SHP77 (cell line): ENCODE results near the gene CDKN2D.
"Not testable (repeated sequence)": the region's sequence is repeated elsewhere in the genome, so short reads cannot be mapped to it uniquely, and the experiment has no call there.

Experiments used
- DNase-seq, 2 experiments: peaks; one replicate each; lab custom pipeline; 2025; lab: John Stamatoyannopoulos, UW

Gene CDKN2D

DNA sequence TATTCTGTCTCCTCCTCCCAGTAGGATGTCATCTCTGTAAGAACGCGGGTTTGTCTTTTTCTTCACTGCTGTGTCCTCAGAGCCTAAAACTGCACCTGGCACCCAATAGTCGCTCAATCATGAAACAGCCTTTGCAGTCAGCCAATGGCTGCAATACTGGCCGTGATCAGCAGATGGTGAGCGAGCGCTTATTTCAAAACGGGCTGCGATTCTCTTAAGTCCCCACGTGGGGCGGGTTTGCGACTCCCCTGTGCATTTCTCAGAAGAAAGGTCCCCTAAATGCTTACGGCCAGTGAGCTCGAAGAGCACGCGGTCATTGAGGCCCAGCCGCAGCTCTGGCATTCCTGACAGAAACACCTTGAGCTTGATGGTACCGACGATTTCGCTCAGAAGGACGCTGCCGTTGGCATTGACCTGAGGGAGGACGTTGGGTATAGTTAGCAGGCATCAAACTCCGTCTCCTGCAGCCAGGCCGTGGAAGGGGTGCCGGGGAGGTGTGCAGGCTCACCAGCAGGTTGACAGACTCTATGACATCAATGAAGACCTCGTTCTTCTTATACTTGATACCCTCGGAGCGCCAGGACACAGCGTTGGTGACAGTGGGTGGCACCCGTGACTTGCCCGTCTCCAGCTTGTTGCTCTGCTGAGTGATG is 12.3 kb upstream of the CDKN2D start:
- DNase-seq, result peak; percentile 91 to 93

DNA sequence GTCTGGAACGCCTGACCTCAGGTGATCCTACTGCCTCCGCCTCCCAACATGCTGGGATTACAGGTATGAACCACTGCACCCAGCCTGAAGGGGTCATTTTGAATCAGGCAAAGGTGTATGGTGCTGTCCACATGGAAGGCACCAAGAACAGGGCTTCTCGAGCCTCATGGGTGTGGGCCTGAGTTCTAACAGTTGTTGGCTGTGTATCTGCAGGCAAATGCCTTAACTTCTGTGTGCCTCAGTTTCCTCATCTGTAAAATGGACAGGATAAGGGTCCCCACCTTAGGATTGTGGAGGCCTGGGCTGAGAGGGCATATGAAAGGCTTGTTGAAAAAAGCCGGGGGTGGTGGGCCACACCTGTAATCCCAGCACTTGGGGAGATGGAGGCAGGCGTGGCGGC is 9.2 kb upstream of the CDKN2D start:
- no peak for DNase-seq

DNA sequence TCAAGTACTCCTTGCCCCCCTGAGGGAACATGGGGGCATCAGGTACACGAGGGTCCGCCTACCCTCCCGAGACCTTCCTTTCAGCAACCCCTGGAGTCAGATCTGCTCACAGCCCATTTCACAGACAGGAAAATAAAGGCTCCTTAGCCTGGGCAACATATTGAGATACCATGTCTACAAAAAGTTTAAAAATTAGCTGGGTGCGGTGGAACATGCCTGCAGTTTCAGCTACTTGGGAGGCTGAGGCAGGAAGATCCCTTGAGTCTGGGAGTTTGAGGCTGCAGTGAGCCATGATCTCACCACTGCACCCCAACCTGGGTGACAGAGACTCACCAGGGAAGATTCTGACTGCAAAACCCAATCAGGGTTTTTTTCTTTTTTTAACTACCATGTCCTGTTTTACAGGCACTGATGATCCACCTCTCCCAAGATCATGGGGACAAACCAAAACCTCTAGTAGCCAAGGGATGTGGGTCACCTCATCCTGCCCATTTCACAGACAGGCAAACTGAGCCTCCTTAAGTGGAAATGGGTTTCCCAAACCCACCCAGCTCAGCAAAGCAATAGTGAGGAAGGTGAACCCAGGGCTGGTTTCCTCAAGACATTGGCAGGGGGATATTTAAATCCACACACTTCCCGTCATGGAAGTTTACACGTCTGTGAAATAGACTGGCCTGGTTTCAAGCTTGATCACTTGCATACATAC is 6.4 kb upstream of the CDKN2D start:
- no peak for DNase-seq

DNA sequence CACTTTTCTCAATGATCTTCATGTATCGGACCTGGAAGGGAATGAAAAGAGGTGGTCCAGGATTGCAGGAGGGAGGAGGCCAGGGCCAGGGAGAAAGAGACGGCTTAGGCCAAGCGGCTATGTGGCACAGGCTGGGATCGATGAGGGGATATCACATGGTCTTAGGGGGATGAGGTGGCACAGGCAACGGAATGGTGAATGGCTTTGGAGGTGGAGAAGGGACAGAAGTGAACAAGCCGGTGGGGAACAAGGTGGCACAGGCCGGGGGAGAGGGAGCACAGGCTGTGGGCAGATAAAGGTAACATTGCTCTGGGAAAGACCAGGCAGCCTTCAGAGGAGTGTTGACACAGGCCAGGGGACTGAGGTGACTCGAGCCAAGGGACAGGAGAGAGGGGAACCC is 5.7 kb upstream of the CDKN2D start:
- DNase-seq, result no peak

DNA sequence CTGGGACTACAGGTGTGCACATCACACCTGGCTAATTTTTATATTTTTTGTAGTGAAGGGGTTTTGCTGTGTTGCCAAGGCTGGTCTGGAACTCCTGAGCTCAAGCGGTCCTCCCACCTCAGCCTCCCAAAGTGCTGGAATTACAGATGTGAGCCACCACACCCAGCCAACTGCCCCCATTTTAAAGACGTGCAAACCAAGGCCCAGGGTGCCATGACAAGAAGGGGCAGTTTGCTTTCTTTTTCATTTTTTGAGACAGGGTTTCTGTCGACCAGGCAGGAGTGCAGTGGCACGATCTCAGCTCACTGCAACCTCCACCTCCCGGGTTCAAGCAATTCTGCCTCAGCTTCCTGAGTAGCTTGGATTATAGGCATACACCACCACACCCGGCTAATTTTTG is 5.0 kb upstream of the CDKN2D start:
- not testable (repeated sequence) for DNase-seq

DNA sequence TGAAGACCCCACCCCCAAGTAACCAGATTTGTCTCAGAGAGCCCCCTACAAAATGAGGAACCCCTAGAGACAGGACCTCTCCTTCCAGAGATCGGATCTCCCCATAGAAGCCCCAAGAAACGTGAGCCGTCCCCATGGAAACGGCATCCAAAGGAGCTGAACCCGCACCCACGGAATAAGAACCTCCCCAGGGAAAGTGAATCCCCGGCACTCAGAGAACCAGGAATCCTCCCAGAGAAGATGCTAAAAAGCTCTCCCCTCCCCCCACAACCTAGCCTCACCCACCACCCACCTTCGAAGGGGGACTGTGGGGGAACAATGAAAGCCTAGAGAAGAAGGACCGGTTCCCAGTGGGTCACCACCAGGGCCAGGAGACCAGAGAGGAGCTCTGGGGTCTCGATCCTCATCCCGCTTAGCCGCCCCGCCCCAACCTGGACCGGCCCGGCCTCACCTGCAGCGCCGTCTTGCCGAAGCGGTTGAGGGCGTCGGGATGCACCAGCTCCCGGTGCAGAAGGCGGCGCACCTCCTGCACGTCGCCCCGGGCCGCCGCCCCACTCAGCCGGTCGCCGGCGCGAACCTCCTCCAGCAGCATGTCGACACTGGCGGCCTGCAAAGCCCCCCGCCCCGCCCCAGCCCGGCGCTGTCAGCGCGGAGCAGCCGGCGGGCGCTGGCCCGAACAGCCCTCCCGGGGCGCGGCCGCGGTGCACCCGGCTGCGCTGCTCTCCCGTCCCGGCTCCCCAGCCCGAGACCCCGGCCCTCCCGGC is 535 bp downstream of the CDKN2D start:
- DNase-seq, result peak in 1 of 2 experiments; percentile 67

DNA sequence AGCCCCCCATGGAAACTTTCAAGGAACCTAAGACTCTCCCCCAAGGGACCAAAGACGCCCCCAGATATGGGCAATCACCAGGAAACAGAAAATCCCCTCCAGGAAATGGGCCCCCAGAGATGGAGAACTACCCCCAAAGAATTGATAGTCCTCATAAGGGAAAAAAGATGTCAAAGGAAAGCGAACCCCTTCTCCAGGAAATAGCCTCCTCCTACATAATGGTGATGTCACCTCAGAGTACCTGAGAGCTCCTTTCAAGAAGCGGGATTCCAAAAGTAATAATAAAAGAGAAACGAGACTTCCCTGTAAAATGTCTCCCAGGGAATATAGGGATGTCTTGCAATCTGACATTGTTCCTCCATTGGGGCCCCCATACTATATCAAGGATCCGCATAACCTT is 1.1 kb downstream of the CDKN2D start:
- no peak for DNase-seq

DNA sequence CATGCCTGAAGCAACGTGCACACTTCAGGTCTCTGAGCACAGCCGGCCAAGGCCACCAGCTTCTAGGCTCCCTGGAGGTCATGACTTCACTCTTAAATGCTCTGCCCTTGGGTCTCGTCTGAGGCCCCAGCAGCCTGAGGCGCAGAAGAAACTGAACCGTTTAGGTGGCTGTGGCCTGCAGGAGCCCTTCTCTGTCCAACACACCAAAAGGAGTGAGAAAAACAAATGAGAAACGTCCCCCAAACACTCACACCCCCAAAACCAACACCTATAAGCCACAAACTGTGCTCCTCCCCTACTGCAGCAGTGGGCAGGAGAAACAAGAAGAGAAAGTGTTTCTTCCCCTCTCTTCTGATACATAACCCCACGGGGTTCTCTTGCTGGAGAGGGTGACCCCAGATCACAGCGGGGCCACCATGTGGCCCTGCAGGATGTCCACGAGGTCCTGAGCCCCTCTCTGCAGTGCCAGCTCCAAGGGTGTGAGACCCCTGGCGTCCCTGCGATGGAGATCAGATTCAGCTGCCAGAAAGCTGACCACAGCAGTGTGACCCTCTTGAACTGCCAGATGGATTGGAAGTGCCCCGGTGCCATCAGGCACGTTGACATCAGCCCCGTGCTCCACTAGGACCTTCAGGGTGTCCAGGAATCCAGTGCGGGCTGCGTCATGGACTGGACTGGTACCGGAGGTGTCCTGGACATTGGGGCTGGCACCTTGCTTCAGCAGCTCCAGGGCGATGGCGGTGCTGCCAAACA is 1.9 kb downstream of the CDKN2D start:
- DNase-seq, result no peak

DNA sequence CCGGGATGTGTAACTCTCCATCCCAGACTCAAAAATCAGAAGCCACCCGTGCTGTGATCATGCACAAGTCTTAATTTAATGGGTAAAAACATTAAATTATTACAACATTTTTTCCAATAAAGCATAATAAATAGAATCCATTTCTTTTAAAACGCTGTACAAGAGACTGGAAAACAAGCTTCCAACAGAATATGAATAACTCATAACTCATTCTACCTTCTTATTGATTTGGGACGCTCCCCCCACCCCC is 2.4 kb downstream of the CDKN2D start:
- no peak for DNase-seq

DNA sequence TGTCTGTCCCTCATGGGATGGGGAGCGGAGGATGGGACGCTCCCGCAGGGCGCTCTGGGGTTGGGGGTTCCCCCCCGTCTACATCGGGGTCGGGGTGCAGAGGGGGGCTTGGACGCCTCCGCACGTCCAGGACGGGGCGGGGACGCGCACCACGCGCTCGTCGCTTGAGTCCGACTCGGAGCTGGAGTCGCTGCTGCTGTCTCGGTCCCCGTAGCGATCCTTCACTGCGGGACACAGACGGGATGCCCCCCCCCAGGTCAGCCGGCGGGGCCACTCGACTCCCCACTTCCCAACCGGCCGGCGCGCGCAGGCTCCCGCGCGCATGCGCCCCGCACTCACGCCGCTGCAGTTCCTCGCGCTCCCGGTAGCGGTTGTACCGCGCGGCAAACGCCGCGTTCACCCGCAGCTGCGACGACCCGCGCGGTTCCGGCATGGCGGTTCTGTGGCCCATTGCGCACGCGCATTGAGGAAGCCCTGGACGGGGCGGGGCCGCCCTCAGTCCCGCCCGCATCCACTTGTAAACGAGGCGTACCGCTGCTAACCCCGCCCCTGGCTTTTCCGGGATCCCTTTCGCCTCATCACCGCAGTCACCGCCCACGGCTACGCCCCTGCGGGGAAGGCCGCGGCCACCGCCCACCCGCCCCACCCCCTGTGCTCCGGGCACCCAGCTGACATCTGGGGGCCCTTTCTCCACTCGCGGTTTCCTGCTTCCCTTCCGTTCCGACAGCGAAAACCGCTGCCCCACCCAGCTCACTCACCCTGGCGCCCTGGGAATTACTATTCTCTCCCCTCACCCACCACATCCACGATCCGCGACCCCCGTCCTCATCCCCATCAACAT is 3.0 kb downstream of the CDKN2D start, which contains the start of gene KRI1:
Gene KRI1, minus strand, starts transcription at position 444 of the 841 bp plus-strand sequence. Its CDS starts 11 bp downstream, at position 433.
- peak; percentile 86 to 93 for DNase-seq

DNA sequence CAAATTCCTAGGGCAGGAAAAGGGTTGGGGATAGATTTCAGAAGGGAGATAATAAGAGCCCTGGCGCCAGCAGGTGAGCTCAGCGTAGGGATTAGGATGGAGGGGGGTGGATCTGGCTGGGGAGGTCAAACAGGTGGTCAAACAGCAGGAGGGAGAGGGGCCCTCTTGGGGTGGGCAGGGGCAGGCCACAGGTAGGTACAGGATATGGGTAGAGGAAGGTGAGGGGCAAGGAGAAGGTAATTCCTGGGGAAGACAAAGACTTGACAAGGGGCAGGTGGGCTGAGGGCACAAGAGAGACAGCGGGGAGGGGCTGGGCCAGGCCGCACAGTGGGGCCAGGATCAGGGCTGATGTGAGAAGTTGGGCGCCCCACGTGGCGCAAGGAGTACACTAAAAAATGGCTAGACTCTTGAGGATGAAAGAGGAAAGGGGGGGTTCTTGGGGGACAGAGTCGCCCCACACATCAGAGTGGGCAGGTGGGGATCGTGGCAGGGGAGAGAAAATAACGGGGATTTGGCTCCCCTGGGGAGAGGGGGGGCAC is 3.7 kb downstream of the CDKN2D start:
- DNase-seq, result peak in 1 of 2 experiments; percentile 26

DNA sequence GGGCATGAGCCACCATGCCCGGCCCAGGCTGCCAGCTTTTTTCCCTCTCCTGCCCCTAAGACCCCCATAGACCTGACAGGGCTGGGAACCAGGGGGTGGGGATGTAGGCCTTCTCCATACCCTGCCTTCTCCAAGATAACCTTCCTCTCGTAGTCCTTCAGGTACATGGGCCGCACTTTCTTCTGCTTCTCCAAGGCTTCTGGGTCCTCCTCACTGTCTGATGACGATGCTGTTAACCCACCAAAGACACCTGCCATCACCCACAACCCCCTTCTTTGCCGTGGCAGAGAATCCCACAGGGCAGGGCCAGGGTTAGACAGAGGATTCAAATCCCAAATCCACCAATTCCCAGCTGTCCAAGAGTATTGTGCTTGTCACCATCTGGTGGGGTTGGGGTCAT is 6.2 kb downstream of the CDKN2D start:
- DNase-seq, result no peak

DNA sequence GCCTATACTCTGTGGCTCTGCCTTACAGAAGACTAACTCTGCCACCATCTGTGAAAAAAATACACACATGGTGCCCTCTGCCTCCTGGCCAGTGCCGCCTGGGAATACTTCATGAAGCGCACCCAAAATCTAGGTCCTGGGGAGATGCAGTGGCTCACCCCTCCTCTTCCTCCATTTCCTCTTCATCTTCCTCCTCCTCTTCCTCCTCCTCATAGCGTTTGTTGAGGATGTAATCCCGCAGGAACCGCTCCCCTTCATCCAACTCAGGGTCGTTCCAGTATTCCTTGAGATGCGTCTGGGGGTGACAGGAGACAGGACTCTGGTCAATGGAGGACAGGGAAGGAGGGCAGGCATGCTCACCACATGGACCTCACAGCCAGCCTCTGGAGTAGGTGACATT is 8.6 kb downstream of the CDKN2D start:
- DNase-seq, result no peak

DNA sequence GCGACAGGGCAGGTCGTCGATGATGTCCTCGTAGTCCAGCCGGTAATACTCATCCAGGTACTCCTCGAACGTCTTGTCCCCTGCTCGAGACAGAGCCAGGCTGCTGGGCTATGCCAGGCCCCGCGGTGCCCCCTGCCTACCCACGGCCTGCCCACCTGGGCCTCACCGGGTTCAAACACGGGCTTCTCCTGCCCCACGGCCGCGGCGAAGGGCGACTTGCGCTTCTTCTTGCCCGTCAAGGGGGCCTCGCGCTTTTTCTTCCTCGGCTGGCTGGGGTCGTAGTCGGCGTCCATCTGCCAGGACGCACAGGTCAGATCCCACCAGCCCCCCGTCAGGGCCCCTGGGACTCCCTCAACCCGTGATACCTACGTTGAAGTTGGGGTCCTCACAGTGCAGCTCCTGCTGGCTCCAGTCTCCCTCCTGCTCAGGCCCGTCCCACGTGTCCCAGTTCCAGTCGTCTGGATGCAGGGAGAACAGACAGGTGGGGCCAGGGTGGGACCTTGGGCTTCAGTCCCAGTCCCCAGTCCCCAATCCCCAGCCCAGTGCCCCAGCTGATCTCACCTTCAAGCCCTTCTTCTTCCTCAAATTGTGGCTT is 11.1 kb downstream of the CDKN2D start:
- DNase-seq, result no peak

DNA sequence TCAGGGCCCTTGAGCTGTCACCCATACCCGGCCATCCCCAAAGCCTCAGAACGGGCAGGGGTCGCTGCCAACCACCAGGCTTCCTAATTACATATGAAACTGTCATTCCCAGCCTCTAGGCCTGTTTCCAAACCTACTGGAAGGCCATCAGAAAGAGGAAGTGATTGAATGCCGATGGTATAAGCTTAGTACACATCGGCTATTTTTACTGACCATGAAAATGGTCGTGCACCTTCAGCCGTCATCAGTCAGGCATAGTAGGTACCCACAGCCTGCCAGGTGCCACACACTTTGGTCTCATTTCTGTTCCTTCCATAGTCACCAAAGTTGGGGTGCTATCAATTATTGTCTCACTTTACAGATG is 13.2 kb downstream of the CDKN2D start:
- DNase-seq, result no peak

DNA sequence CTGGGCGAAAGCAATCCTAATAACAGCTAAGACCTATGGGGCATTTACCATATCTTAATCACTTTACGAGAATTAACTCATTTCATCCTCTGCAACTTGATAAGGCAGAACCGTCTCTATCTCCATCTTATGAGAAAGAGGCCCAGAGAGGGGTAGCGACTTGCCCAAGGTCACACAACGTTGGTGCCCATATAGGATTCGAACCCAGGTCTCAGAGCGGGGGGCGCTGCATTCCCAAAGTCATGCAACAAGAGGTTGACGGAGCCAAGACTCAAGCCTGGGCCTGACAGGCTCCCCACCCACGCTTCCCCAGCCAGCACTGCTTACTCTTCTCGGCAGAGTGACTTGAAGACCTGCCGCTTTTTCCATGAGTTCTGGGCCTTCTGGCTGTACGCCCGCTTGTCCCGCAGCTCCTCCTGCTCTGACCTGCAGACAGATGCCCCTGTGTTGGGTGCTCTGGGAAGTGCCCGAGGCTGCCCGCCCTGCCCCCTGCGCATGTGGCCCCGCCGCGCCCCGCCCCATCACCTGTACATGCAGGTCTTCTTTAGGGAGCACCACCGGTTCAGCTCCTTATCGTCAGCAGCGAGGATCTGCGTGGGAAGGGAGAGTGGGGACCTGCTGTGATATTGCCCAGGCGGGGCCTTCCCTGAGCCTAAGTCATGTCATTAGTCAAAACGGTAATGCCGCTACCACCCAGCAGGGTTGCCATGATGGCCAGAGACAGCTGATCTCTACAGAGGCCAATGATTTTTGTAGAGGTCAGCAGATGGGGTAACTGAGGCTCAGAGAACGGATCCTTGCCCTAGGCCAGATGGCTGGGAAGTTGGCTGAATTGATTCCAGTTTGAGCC is 13.8 kb downstream of the CDKN2D start:
- no peak for DNase-seq

DNA sequence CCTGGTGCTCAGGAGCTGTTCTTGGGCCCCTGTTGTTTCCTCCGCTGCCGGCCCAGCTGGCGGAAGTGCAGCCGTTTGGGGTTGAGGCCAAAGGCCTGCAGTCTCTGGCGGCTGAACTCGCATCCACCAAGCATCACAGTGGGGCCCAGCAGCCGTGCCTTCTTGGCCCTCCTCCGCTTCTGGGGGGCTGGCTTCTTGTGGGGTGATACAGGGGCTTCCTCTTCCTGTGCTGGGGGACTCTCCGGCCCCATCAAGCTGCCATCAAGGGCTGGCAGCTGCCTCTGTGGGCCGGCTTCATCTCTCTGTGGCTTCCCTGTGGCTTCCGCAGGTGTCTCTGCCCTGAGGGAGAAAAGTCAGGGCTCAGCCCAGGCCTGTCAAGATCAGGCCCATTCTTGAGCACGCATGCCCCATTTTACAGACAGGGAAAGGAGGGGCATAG is 14.8 kb downstream of the CDKN2D start:
- DNase-seq, result no peak

DNA sequence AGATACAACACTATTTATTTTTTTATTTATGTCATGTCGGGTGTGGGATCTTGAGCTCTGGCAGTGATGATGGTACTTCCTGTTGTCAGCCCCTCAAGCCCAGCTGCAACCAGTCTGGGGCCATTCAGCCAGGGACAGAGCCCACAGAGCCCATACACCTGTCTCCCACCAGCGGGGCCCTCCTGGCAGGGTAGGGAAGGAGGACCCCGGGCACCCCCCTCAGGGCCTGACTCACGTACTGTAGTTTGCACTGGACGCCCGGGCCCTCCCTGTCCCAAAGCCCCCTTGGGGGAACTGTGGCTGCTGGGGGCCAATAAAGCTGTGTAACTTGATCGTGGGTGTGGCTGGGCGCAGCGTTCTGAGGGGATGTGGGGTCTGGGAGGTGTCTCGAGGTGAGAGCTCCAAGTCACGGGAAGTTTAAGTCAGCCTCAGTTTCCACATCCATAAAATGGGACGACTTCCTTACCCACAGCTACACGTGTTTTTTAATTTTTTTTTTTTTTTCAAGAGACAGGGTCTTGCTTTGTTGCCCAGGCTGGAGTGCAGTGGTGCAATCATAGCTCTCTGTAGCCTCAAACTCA is 15.6 kb downstream of the CDKN2D start:
- DNase-seq, result no peak

DNA sequence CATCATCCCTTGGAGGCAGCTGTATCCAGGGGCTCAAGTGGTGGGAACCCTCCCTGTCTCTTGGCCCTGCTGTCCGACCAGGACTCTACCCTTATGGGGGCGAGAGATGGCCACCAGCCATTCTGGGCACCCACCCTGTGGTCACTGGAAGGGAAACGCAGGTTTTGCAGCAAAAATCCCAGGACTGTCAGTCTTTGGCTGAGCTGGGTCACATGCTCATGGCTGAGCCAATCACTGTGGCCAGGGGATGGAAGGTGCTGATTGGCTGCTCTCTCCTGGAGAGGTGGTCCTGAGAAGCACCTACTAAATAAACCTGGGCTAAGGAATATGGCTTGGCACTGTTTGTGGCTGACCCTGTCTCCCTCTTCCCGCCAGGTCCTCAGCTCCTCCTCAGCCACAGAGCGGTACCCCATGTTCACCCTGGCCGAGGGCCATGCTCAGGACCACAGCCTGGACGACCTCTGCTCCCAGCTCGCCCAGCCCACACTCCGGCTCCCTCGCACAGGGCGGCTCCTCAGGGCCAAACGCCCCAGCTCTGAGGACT is 16.2 kb downstream of the CDKN2D start:
- no peak for DNase-seq
